ENCODE results near the gene CAPN2.
"Not testable (repeated sequence)": the region's sequence is repeated elsewhere in the genome, so short reads cannot be mapped to it uniquely, and the experiment has no call there.

Gene CAPN2

GRCh38 chr1:223794136-223794880 lies 82.0 kb downstream of the CAPN2 start:
- DNase-seq, result no peak

GRCh38 chr1:223796210-223796609 lies 83.9 kb downstream of the CAPN2 start:
- no peak for DNase-seq

GRCh38 chr1:223802032-223802431 lies 89.7 kb downstream of the CAPN2 start:
- no peak for DNase-seq

GRCh38 chr1:223802602-223803001 lies 90.3 kb downstream of the CAPN2 start:
- DNase-seq, result no peak

- DNase-seq, result no peak
Measured at GRCh38 chr1:223803211-223803610, 90.9 kb downstream of the CAPN2 start.

GRCh38 chr1:223809905-223810304 lies 97.6 kb downstream of the CAPN2 start:
- not testable (repeated sequence) for DNase-seq

GRCh38 chr1:223810586-223810985 lies 98.2 kb downstream of the CAPN2 start:
- DNase-seq, result no peak

GRCh38 chr1:223811634-223812101 lies 99.3 kb downstream of the CAPN2 start:
- DNase-seq, result no peak

GRCh38 chr1:223813645-223814044 lies 101.3 kb downstream of the CAPN2 start:
- no peak for DNase-seq

- DNase-seq, result no peak
Measured at GRCh38 chr1:223815020-223815853, 102.9 kb downstream of the CAPN2 start.

- no peak for DNase-seq
Measured at GRCh38 chr1:223815865-223816264, 103.5 kb downstream of the CAPN2 start.

- DNase-seq, result not testable (repeated sequence)
Measured at GRCh38 chr1:223817265-223817664, 104.9 kb downstream of the CAPN2 start.

- DNase-seq, result no peak
Measured at GRCh38 chr1:223819730-223820514, 107.6 kb downstream of the CAPN2 start.

GRCh38 chr1:223820515-223820858 lies 108.1 kb downstream of the CAPN2 start:
- no peak for DNase-seq

- no peak for DNase-seq
Measured at GRCh38 chr1:223820971-223821370, 108.6 kb downstream of the CAPN2 start.

- no peak for DNase-seq
Measured at GRCh38 chr1:223824287-223824686, 111.9 kb downstream of the CAPN2 start.

- DNase-seq, result no peak
Measured at GRCh38 chr1:223824712-223825111, 112.4 kb downstream of the CAPN2 start.
